ENCODE results near the gene CATSPER3. TPM values are rescaled to one million over a fixed set of nuclear protein-coding genes. Genes with fewer than 3 reads are reported as not detected.

Gene CATSPER3
- 0.40 TPM in 1 of 2 replicates, not detected in the other for total RNA-seq (2014; rRNA removed)
- Bru-seq, nascent RNA, result percentile 43 among the genes with signal in this experiment
- percentile 54 among the genes with signal in this experiment for BruChase-seq, experiment 1, labeled RNA remaining after a 6-hour chase
- BruChase-seq, experiment 2, labeled RNA remaining after a 2-hour chase, result percentile 60 among the genes with signal in this experiment
- long read RNA-seq, partial matches to known transcripts, result 0 of 3 reads
- long read RNA-seq, other reads (novel, unspliced or antisense), result 3 of 3 reads

DNA sequence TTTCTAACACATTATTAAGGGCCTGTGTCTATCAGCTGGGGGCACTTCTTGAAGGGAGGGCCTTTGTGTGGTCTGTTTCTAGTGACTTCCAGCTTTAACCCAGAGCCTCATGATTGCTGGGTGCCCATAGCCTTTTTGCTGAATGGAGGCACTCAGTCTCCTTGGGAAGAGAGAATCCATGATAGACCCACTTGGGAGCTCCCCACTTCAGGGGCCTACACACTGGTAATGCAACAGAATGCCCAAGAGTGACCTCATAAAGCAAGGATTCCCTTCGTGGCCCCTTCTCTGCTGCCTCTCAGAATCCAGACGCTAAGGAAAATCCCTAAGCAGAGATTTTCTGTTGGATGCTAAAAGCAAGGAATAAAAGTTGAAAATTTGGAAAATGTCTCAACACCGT lies at the start of gene CATSPER3:
TSS of gene CATSPER3 (plus strand) at position 301 of the 400 bp plus-strand sequence. CDS start at position 386, 85 bp downstream.
- H4K20me1 ChIP-seq (ENCODE audit: low read length), result no peaks in the 10 kb centered on the region
- ATAC-seq (no peak), DNase-seq (no peak)
- TF ChIP-seq EZH2 (IDR thresholded peaks at IDR 0.05; ENCODE audit: low read length, unreplicated experiment) (no peak), EZH2phosphoT487 (IDR thresholded peaks at IDR 0.05; ENCODE audit: borderline replicate concordance, low read length) (no peak), CTCF (conservative IDR thresholded peaks at IDR 0.05; ENCODE audit: low read depth, low read length) (no peak)
- no peaks in the 10 kb centered on the region for H3K9me2 ChIP-seq (replicated peaks; ENCODE audit: low read length)
- no peak within 1 kb of the TSS for H3K4me2 ChIP-seq (ENCODE audit: low read length)
- CTCF ChIA-PET, result no interaction called here
- POLR2A ChIA-PET (ENCODE audit: unreplicated experiment), result no interaction called here
- no peak within 1 kb of the TSS for H3K9ac ChIP-seq (ENCODE audit: low read length)
- H3K4me3 ChIP-seq (ENCODE audit: low read length), result no peak within 1 kb of the TSS
- no peak within 1 kb of the TSS for H3K27ac ChIP-seq (ENCODE audit: low read length)
- H3K9me3 ChIP-seq (ENCODE audit: low read length), result no peaks in the 10 kb centered on the region
- H3K36me3 ChIP-seq (ENCODE audit: low read depth, low read length), result no peaks in the 10 kb centered on the region
- no peaks in the 10 kb centered on the region for H3K79me2 ChIP-seq (ENCODE audit: low read length)
- H2AFZ ChIP-seq (ENCODE audit: low read length), result no peak within 1 kb of the TSS
- BruUV-seq (replicated peaks), result no TSS peak
- no peaks in the 10 kb centered on the region for H3K27me3 ChIP-seq (ENCODE audit: low read length)
- peaks cover 10% of the 10 kb centered on the region for H3K4me1 ChIP-seq (ENCODE audit: insufficient read depth, low read length)
- H3F3A ChIP-seq (ENCODE audit: low read length, unreplicated experiment), result no peaks in the 10 kb centered on the region
- intact Hi-C loops (cut with micrococcal nuclease), result no loop called here

DNA sequence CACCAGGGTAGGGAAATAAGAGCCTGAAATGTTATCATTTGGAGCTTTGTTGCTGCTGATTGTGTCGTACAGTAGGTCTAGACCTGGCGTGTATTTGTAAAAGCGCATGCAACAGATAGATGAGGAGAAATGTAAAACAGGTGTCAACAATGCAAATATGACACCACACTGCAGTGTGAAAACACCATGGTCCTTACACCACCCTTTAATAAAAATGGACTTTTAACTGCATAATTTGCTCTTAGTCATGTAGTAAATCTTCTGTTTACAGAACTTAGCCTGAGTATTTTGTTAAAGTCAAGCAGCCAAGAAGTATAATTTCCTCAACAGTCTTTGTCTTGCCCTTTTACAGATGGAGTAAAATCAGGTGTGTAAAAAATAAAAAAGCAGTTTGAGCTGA lies 48.8 kb upstream of the CATSPER3 start:
- peak; percentile 54 for ATAC-seq

More for the DNA sequence above, 48.8 kb upstream of the CATSPER3 start:
- no peaks in the 10 kb centered on the region for H3K27me3 ChIP-seq (ENCODE audit: low read length)
- intact Hi-C loops (cut with micrococcal nuclease), result loop anchor here (2.0 kb wide), 1 partner anchor 272 kb away; no protein-coding TSS in a partner anchor
- H3K9ac ChIP-seq (ENCODE audit: low read length), result no peak overlapping the region
- no peak overlapping the region for H3K4me3 ChIP-seq (ENCODE audit: low read length)
- TF ChIP-seq EZH2phosphoT487 (IDR thresholded peaks at IDR 0.05; ENCODE audit: borderline replicate concordance, low read length) (no peak), CTCF (conservative IDR thresholded peaks at IDR 0.05; ENCODE audit: low read depth, low read length) (no peak), EZH2 (IDR thresholded peaks at IDR 0.05; ENCODE audit: low read length, unreplicated experiment) (no peak)
- BruUV-seq (replicated peaks), result no TSS peak
- H3F3A ChIP-seq (ENCODE audit: low read length, unreplicated experiment), result no peaks in the 10 kb centered on the region
- no peaks in the 10 kb centered on the region for H4K20me1 ChIP-seq (ENCODE audit: low read length)
- no peaks in the 10 kb centered on the region for H3K79me2 ChIP-seq (ENCODE audit: low read length)
- no peaks in the 10 kb centered on the region for H3K9me3 ChIP-seq (ENCODE audit: low read length)
- ChIA-PET POLR2A (ENCODE audit: unreplicated experiment) (no interaction called here), CTCF (interaction anchor here (0.6 kb wide), 1 partner anchor 616 kb away, joined by 3 read pairs; no protein-coding TSS in a partner anchor)
- peaks cover 10% of the 10 kb centered on the region for H3K36me3 ChIP-seq (ENCODE audit: low read depth, low read length)
- no peak overlapping the region for H3K27ac ChIP-seq (ENCODE audit: low read length)
- no peak overlapping the region for H2AFZ ChIP-seq (ENCODE audit: low read length)
- no peaks in the 10 kb centered on the region for H3K9me2 ChIP-seq (replicated peaks; ENCODE audit: low read length)
- no peak overlapping the region for H3K4me2 ChIP-seq (ENCODE audit: low read length)
- no peak for DNase-seq
- no peaks in the 10 kb centered on the region for H3K4me1 ChIP-seq (ENCODE audit: insufficient read depth, low read length)

Data from PC-3 (cell line).